ENCODE results near the gene AKAP6.

AKAP6 gene

DNA sequence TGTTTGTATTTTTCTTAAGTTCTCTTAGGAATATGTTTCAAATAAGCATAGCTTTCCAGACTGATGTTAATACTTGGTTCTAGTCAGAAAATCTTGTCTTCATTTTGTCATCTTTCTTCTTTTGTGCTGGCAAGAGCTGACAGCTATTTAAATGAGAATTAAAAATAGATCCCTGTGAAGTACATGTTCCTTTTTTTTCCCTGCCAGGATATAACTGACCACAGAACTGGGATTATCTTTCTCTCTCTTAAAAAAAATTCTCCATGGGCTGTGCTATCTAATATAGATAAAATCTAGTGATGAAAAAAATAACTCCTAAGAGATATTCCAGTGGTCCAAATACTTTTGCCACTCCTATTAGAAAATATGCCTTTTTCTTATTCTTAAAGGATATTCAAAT, 163.4 kb downstream of the AKAP6 start:
- no peak for DNase-seq

DNA sequence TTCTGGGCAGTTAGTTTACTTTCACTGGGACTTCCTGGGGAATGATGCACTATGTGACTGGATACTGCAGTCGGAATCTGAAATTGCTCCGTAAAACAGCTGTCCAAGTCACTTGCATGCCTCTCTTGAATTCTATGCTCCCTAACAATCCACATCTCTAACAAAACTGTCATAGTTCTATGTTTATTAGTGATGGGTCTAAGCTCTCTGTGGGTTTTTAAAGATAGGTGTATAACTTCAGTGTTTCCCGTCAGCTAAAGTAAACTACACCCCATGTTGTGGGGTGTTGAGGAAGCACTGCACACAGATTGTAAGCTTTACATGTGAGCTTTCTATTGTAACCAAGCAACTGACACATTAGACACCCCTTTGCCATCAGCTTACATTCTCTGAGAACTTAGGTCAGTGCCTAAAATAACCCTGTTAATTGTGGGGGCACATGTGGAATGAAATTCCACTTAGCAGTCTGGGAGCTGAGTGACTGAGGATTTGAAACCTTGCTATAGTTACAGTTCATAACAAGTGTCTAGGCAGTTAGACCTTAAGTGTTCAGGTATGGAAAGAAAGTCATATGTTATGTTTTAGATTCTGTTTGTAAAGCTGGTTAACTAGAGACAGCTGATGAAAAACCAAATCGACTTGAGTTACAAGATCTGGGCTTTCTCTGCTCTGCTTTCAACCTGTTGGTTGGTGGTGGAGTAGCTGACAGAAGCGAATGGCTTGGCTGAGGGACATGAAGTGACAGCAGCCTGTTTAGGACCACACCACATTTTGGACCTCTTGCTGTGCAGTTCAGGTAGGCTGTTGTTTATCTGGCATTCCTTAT, 165.7 kb downstream of the AKAP6 start:
- no peak for DNase-seq

DNA sequence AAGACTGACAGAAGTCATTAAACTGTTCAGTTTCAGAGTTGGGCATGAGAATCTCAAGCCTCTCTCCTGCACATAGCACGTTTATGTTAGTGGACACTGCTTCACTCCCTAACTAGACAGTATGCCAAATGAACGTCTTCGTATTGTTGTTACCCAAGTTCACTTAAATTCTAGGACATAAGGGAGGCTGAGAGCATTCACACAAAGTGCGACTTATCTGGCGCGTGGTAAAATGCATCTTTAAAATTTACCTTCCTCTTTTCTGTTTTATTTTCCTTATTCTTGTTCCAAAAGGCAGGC, 166.3 kb downstream of the AKAP6 start:
- no peak for DNase-seq

DNA sequence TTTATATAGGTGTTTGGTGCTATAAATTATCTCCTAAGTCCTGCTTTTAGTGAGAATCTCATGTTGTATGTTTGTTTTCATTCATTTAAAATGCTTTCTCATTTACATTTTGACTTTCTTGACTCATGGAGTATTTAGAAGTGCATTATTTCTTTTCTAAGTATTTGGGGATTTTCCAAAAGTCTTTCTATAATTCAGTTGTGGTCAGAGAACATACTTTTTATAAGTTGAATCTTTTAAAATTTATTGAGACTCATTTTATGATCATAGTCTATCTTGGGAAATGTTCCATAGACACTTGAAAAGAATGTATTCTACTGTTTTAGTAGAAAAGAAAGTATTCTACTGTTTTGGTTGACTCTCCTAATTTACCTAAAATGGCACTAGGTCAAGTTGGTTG, 168.2 kb downstream of the AKAP6 start:
- DNase-seq, result no peak

DNA sequence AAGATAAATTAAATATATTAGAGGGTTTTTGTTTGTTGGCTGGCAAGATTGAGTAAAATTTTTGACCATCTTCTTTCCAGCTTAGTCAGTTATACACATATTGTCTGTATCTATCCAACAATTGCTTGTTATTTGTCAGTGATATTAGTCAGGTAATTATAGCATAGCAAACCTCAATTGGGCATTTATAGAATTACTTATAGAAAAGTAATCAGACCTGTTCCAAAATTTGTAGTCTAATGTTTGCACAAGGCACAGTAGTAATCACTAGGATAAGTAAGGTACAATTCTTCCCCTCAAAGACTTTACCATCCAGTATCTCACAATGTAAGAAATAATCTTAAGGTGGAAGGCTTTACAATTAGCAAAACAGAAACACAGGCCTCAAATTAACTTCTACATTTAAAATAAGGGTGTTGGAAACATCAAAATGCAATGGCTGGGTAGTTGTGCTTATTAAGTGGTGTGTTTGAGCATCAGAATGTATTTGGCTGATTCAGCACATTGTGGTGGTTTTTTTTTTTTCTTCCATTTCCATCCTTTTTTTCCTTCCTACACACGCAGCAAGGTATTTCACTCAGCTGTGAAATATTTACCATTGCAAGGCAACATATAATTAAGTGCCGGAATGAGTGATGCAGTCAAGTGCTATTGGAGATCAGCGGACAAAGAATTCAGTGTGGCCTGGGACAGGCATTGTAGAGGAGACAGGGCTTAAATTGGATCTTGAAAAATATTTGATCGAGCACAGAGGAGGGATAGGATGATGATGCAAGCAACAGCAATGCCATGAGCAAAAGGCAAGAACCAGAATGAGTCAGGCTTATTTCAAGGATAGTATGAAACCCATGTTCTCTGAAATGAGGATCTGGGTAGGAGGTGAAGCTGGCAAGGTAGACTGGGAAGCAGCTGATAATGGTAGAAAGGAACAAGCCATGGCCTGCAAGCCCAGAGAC, 178.2 kb downstream of the AKAP6 start:
- no peak for DNase-seq

DNA sequence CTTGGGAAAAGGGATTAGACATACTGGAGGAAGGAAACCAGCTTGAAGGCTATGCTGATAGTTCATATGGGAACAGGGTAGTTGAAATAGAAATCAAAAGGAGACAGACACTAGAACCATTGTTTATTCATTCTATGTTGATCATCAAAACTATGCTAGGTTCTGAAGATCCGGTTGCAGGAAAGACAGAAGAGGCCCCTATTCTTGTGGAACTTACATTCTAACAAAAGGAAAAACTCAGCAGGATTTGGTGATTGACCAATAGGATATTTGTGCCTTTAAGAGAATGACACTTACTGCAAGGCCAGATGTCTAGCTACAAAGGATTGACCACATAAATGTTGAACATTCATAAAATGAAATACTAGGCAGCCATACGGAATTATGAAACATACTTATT, 179.2 kb downstream of the AKAP6 start:
- DNase-seq, result no peak

DNA sequence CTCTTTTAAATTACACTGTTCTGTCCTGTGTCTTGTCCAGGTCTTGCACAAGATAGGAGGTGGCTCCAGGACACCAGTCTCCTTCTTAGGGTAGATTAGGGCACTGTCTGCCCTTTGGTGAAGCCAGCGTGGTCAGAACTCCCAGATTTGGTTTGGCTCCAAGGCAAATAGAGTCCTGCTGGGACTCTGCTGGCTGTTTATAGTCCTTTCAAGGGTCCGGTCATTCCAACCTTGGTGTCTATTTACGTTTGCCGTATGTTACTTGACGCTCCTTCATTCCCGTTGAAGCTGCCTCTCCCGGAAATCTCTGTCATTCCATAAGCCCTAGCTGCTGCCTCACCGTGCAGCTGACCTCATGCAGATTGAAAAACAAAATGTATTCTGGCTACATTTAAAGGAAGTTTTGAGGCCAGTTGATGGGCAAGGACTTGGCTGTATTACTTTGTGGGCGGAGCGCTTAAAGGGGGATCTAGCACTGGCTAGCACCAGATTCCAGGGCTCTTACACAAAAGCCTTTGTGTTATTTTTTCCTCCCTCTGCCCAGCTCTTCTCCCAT, 180.6 kb downstream of the AKAP6 start:
- DNase-seq, result no peak

DNA sequence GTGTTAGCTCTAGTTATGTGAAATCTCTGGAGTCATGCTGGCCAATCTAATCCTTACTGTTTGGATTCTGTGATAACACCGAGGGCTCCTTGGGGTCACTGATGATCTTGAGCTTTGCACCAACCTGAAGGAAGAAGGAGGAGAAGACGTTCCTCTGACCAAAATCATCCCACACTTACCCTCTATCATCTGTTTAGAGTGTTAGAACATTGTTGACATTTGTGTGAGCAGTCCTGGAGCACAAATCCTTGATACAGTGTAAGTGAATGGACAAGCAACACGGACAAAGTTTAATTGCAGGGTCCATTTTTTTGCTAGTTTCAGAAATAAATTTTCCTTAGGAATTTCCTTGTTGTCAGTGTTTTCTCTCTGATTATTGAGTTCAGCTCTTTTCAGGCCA, 181.7 kb downstream of the AKAP6 start:
- DNase-seq, result no peak

DNA sequence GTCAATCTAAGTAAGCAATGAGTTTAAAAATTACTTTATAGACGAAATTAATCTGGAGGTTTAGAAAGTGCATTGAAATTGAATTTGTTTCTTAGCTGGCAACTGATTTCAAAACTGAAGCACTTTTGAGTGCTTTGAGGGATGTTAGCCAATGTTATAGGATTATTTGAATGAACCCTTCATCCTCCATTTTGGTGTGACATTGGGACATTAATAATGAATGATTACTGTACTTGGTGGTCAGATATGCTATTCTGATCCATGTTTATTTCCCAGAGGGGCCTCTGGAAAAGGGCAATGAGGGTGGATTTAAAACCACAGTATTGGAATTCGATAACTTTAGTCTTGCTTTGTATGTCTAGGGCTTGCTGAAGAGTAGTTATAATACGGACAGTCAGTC, 183.2 kb downstream of the AKAP6 start:
- no peak for DNase-seq

DNA sequence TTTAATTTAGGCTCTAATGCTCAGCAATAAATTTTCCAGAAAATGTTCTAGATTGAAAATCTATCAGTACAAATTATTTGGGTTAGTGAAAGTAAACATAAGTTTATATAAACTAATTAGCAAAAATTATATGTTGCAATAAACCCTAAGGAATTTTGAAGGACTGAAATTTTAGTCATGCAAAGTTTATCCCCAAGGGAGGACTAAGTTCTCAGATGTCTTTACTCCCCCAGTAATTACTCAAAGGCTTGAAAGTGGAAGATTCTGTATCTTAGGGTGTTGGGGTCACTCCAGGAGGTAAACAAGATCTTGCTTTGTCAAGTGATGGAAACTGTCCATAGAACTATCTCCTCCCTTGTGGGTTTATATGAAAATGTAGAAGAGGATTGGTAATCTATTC, 183.7 kb downstream of the AKAP6 start:
- DNase-seq, result no peak

DNA sequence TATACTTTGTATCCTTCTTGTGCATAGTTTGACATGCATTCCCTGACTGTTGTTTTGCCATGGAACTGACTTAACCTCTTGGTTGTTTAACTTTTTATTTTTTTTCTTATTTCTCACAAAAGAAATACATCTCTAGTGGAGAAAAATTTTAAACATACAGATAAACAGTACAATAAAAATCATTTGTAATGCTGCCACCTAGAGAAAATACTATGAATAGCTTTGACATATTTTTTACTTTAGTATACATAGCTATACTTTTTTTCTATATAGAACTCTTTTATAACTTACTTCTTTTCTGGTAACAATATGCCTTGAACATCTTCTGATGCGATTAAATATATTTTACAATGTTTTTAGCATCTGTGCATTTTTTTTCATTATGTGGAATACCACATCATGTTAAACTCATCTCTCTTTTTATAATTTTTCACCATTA, 184.5 kb downstream of the AKAP6 start:
- no peak for DNase-seq

DNA sequence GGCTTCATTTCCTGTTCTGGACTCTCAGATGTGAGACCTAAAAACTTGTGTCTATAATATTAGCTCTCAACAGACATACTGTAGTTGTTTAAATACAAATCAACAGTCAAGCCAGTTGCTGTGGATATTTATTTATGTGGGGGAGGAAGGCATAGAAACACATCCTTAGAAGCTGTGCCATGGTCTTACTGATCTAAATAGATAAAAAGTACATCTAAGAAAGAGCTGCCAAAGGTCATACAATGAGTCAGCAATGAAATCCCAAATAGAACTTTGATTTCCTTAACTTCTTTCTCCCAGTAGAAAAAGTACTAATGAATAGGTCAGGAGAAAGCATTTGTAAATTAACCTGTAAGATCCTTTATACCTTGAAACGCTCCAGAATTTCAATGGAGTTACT, 185.1 kb downstream of the AKAP6 start:
- no peak for DNase-seq

DNA sequence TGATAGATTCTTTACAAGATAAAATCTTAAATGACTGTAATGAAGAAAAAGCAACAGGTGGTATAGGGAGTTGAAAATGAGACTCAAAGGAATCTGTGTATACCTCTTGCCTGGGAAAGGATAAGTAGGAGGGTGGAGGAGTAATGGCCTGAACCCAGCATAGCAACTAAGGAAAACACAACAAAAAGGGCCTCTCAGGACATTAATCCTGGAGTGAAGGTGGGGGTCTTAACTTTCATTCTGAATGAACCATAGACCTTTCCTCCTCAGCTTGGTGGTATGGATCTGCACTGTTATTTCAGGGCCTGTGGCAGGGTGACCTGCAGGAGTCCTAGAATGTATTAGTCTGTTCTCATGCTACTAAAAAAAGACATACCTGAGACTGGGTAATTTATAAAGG, 185.6 kb downstream of the AKAP6 start:
- no peak for DNase-seq

DNA sequence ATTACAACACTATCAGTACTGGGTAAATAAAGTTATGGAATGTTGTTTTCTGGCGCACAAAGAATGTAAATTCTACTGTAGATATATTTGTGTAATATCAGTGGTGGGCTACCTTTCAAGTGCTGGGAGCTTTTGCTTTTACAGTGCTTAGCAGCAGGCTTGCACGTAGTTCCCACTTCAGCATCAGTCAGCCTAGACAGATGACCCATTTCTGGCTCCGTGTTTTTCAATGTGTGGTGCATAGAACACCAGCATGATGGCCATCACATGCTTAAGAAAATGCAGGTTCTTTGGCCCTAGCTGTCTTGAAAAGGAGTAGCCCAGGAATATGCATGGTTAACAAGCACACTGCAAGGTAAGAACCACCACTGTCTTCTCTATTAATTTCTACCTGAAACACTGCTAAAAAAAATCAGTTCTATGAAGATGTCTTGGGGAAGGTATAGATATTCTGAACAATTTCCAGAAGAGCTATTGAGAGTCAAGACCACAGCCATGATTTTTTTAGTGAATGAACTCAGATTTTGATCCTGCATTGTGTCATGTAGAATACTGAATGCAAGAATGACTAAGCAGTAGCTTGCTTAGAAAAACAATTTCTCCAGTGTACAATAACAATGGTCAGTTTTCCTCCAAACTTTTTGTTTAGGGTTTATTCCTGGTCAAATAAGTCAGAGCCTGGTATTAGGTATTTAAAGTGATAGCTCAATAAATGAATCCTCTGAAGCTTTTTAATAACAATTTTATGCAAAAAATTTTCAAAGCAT, 195.7 kb downstream of the AKAP6 start:
- no peak for DNase-seq

DNA sequence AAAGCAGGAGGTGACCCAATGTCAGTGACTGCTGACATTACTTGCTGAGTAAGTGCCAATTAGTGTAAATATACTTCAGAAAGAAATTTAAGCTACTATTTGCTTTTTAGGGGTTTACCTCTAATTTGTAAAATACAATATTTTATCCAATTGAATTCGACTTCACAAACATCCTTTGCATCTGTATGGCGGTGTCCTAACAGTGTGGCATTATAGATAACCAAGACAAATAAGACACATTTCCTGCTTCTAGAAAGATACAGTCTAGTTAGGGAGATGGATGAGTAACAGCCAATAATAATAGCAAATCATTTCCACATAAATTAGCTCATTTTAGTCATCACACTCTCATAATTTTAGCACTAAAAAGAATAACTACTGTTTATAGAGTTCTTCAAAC, 196.5 kb downstream of the AKAP6 start:
- DNase-seq, result no peak

DNA sequence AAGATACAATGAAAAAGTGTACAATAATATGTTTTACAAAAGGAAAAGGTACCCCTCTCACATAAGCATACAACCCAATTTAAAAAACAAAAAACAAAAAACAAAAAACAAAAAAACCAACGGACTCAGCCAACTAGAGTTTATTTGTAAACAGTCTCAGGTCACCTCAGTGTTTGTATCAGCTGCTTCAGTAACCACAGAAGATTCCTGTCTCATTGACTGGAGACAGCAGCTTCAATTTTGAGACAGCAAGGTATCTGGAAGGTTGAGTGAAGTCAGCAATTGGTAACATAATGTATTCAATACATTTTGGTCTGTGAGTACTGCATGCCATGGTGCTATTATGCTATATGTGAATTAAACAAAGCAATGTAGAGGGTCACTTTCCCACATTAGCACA, 201.7 kb downstream of the AKAP6 start:
- DNase-seq, result no peak

DNA sequence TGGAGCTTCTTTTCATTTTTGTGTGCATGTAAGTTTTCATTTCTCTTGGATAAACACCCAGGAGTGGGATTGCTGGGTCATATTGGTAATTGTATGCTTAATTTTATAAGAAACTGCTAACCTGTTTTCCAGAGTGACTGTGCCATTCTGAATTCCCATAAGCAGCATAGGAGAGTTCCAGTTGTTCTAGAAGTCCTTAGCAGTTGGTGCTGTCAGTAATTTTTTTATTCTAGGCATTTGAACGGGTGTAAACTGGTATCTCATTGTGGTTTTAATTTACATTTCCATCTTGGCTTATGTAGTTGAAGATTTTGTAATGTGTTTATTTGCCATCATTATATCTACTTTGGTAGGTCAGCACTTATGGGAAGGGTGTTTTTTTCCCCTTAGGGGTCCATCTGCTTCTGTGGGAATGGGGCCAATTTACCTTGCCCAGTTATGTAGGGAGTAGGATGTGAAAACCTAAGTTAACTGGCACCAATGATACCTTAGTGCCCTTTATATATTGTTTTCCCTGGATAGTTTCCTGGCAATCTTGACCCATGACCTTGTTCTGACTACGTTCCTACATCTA, 202.9 kb downstream of the AKAP6 start:
- DNase-seq, result no peak

DNA sequence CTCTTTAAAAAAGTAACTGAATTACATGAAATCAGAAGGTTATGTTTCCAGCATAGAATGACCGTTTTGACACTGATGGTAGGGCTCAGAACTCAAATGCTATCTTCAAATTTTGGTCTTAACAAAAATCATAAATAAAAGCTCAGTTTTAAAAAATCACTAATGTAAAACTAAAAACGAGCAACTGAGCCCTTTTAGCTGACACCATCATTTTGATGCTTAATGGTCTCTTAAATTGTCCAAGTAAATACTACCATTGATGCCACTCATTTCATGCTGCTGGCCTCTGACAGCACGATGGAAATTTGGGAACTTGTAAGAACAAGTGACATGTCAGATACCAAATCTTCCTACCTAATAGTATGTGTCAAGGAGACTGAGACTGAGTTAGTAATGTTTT, 205.0 kb downstream of the AKAP6 start:
- no peak for DNase-seq

DNA sequence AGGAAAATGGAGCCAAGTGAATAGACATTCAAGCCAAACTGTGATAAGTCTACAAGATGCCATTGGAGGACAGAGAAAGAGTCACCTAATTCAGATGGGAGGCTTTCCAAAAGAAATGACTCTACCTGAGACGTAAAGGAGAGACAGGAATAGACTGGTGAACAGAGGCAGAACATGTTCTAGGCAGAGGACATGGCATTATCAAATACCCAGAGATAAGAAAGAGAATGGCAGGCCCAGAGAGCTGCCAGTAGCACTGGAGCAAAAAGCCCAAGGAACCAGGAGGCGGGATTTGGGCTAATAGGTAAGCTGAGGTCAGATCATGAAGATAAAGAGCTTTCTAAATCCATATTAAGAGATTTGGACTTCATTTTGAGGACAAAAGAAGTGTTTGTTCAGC, 207.1 kb downstream of the AKAP6 start:
- no peak for DNase-seq

DNA sequence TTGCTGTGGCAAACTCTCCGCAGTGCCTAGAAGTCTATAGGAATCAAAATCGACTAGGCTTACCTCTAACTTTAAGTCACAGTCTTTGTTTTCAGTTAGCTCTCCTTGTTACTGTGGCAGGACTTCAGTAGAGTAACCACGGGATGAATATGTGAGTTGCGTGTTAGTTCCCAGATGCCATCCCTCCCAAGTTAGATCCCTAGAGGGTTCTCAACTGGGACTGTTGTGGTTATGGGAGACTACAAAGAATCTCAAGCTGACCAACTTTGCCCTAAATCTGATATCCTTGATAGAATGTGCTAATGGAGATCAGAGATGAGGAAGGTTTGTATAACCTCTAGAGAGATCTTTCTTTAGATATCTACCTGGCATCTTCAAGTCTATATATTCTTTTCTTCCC, 208.1 kb downstream of the AKAP6 start:
- DNase-seq, result no peak

DNA sequence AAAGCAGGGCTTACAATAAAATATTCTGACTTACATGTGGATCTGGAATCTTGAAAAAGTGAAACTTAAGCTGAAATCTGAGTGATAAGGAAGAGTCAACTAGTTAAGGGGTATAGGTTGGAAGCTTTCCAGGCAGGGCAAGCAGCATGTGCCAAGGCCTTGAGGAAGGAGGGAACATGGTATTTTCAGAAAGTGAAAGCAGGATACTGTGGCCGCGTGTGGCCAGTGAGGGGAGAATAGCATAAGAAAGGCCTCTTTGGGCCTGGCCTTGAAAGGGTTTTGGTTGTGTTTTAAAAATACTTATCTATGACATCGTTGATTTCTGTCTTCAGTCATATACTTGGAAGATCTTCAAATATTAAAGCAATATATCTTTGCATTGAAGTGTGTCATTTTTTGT, 213.4 kb downstream of the AKAP6 start:
- no peak for DNase-seq

DNA sequence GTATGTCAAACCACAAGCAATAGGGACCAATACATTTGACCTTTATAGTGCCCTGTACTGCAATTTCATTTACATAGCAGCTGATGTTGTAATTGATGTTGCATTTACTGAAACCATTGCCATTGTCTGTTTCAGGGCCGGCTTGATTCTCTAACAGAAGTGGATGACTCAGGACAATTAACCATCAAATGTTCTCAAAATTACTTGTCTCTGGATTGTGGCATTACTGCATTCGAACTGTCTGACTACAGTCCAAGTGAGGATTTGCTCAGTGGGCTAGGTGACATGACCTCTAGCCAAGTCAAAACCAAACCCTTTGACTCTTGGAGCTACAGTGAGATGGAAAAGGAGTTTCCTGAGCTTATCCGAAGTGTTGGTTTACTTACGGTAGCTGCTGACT, 216.0 kb downstream of the AKAP6 start:
- DNase-seq, result no peak
